ENCODE measurements around the gene TMEM235. TPM values are rescaled to one million over a fixed set of nuclear protein-coding genes. Genes with fewer than 3 reads are reported as not detected.

Gene TMEM235
- polyA plus RNA-seq, 1 of the 3 experiments (the other 2 are of a cell fraction), result not detected

GRCh38 chr17:78196716-78197115 lies 34.7 kb upstream of the TMEM235 start:
- H3K4me2 ChIP-seq, result no peak overlapping the region

More at GRCh38 chr17:78196716-78197115, 34.7 kb upstream of the TMEM235 start:
- Histone ChIP-seq H3K9me3 (no peaks in the 10 kb centered on the region), H3K27me3 (ENCODE audit: insufficient read depth) (no peaks in the 10 kb centered on the region), H3K79me2 (ENCODE audit: insufficient read depth) (no peaks in the 10 kb centered on the region), H2AFZ (ENCODE audit: low read depth) (no peak overlapping the region), H3K27ac (ENCODE audit: low read depth in 2 of 2, low read length in 1 of 2) (peak overlapping the region in 1 of 2 experiments; percentile 29; a peak in 1 of 4 replicates), H3K4me1 (ENCODE audit: control insufficient read depth in 1 of 2, insufficient read depth in 2 of 2, low read depth in 1 of 2, low read length in 1 of 2) (peaks cover 0 to 9% of the 10 kb centered on the region in 2 experiments; a peak in 1 of 4 replicates), H3K4me3 (ENCODE audit: low read depth in 2 of 2, low read length in 1 of 2) (no peak overlapping the region), H4K20me1 (ENCODE audit: insufficient read depth) (no peaks in the 10 kb centered on the region), H3K9me2 (no peaks in the 10 kb centered on the region), H3F3A (replicated peaks; ENCODE audit: insufficient read depth) (no peaks in the 10 kb centered on the region), H3K36me3 (replicated peaks in 1 of 2; ENCODE audit: control insufficient read depth in 1 of 2, insufficient read depth in 2 of 2, low read length in 1 of 2) (peaks cover 3 to 12% of the 10 kb centered on the region in 2 experiments), H3K9ac (no peak overlapping the region)
- 83% methylated on average over 5 of the region's 5 CpGs for WGBS (ENCODE audit: low lambda C conversion rate)
- CTCF ChIA-PET, result interaction anchor here (0.8 to 1.5 kb wide), 4 partner anchors 9 to 112 kb away, joined by 3 to 5 read pairs (median 4); no protein-coding TSS in a partner anchor
- no peak for DNase-seq
- POLR2A ChIA-PET, result no interaction called here
- no peak for TF ChIP-seq TAF1 (IDR thresholded peaks at IDR 0.05; ENCODE audit: borderline replicate concordance, low read depth, low read length)
- no peak for TF ChIP-seq MXI1 (IDR thresholded peaks at IDR 0.05; ENCODE audit: low read depth, low read length)
- TF ChIP-seq PBX3 (IDR thresholded peaks at IDR 0.05), result no peak
- no peak for TF ChIP-seq POLR2AphosphoS5 (IDR thresholded peaks at IDR 0.05; ENCODE audit: low read depth, low read length)
- no peak for TF ChIP-seq FOSL2 (IDR thresholded peaks at IDR 0.05; ENCODE audit: borderline replicate concordance, low read depth)
- TF ChIP-seq SMC3 (IDR thresholded peaks at IDR 0.05; ENCODE audit: low read depth, low read length), result no peak
- TF ChIP-seq MAX (IDR thresholded peaks at IDR 0.05; ENCODE audit: low read depth), result no peak
- TF ChIP-seq GABPA (IDR thresholded peaks at IDR 0.05; ENCODE audit: low read depth), result no peak
- TF ChIP-seq CHD2 (IDR thresholded peaks at IDR 0.05; ENCODE audit: low read length, partially characterized antibody), result no peak
- no peak for TF ChIP-seq RAD21 (IDR thresholded peaks at IDR 0.05; ENCODE audit: low read length)
- no peak for TF ChIP-seq NFIC (IDR thresholded peaks at IDR 0.05; ENCODE audit: borderline replicate concordance)
- TF ChIP-seq, protein P1, sequence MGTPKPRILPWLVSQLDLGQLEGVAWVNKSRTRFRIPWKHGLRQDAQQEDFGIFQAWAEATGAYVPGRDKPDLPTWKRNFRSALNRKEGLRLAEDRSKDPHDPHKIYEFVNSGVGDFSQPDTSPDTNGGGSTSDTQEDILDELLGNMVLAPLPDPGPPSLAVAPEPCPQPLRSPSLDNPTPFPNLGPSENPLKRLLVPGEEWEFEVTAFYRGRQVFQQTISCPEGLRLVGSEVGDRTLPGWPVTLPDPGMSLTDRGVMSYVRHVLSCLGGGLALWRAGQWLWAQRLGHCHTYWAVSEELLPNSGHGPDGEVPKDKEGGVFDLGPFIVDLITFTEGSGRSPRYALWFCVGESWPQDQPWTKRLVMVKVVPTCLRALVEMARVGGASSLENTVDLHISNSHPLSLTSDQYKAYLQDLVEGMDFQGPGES (IDR thresholded peaks at IDR 0.05; ENCODE audit: low read depth, low read length), result no peak
- TF ChIP-seq RCOR1 (IDR thresholded peaks at IDR 0.05; ENCODE audit: low read length), result no peak
- TF ChIP-seq NRF1 (IDR thresholded peaks at IDR 0.05; ENCODE audit: low read depth, low read length), result no peak
- no peak for TF ChIP-seq USF1 (IDR thresholded peaks at IDR 0.05; ENCODE audit: borderline replicate concordance, low read depth)
- TF ChIP-seq, protein P2, sequence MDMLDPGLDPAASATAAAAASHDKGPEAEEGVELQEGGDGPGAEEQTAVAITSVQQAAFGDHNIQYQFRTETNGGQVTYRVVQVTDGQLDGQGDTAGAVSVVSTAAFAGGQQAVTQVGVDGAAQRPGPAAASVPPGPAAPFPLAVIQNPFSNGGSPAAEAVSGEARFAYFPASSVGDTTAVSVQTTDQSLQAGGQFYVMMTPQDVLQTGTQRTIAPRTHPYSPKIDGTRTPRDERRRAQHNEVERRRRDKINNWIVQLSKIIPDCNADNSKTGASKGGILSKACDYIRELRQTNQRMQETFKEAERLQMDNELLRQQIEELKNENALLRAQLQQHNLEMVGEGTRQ (IDR thresholded peaks at IDR 0.05; ENCODE audit: borderline replicate concordance, low read depth, low read length), result no peak

All from SK-N-SH (cell line).